ENCODE data around the gene POLR2E. TPM values are rescaled to one million over a fixed set of nuclear protein-coding genes. Genes with fewer than 3 reads are reported as not detected.

Gene POLR2E
- total RNA-seq, 1 donor from 2014 or later, result 137 TPM

DNA sequence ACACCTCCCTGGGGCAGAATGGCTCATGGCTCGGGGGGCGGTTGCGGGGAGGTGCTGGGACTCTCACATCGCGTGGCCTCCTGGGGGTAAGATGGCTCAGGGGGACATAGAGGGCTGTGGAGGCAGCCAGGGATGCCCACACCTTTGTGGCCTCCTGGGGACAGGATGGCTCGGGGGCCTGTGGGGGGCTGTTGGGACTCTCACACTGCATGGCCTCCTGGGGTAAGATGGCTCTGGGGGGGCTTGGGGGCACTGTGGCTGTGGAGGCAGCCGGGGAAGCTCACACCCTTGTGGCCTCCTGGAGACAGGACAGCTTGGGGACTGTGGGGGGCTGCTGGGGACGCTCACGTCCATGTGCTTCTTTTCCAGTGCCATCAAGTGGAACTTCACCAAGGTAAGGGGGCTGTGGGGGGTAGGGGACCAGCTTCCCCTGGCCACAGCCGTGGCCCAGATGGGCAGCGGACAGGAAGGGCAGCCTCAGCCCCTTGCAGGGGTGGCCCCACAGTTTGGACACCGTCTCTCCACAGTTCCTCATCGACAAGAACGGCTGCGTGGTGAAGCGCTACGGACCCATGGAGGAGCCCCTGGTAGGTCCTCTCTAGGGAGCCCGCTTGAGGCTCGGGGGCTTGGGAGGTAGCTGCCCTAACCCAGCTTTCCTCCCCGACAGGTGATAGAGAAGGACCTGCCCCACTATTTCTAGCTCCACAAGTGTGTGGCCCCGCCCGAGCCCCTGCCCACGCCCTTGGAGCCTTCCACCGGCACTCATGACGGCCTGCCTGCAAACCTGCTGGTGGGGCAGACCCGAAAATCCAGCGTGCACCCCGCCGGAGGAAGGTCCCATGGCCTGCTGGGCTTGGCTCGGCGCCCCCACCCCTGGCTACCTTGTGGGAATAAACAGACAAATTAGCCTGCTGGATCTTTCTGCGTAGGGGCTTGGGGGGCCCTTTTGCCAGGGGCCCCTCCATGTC is 11.0 kb upstream of the POLR2E start:
- no peak overlapping the region for H3K27ac Mint-ChIP-seq
- no peaks in the 10 kb centered on the region for H3K36me3 Mint-ChIP-seq
- TF ChIP-seq, protein P1, sequence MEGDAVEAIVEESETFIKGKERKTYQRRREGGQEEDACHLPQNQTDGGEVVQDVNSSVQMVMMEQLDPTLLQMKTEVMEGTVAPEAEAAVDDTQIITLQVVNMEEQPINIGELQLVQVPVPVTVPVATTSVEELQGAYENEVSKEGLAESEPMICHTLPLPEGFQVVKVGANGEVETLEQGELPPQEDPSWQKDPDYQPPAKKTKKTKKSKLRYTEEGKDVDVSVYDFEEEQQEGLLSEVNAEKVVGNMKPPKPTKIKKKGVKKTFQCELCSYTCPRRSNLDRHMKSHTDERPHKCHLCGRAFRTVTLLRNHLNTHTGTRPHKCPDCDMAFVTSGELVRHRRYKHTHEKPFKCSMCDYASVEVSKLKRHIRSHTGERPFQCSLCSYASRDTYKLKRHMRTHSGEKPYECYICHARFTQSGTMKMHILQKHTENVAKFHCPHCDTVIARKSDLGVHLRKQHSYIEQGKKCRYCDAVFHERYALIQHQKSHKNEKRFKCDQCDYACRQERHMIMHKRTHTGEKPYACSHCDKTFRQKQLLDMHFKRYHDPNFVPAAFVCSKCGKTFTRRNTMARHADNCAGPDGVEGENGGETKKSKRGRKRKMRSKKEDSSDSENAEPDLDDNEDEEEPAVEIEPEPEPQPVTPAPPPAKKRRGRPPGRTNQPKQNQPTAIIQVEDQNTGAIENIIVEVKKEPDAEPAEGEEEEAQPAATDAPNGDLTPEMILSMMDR (IDR thresholded peaks at IDR 0.05; ENCODE audit: unreplicated experiment), result no peak
- H3K9me3 Mint-ChIP-seq, result no peaks in the 10 kb centered on the region
- H3K4me1 Mint-ChIP-seq, result peaks cover 28% of the 10 kb centered on the region
- H3K4me3 Mint-ChIP-seq, result peak overlapping the region; percentile 38
- no peak for DNase-seq (ENCODE audit: low spot score in 2 of 2, unreplicated experiment in 2 of 2)
- H3K27me3 Mint-ChIP-seq (ENCODE audit: low read depth), result no peaks in the 10 kb centered on the region

DNA sequence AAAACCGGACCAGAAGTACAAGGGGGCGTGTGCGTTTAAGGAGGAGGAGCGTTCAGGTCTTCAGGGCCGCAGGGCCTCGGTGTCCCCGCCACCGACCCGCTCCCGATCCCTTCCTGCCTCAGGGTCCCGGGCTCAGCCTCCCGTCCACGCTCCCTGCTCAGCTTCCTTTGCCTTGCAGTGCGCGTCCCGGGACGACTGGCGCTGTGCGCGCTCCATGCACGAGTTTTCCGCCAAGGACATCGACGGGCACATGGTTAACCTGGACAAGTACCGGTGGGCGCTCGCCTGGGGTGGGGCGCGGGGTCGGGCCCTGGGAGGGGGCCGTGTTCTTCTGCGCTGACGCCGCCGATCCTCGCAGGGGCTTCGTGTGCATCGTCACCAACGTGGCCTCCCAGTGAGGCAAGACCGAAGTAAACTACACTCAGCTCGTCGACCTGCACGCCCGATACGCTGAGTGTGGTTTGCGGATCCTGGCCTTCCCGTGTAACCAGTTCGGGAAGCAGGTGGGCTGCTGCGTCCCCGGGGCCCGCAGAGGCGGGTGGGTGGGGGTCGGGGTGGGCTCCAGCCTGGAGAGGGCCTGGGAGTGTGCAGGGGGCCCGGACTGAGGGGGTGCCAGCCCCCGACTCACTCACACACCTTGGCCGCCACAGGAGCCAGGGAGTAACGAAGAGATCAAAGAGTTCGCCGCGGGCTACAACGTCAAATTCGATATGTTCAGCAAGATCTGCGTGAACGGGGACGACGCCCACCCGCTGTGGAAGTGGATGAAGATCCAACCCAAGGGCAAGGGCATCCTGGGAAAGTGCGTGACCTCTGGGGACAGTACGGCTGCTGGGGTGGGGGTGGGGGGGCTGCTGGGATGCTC is 10.1 kb upstream of the POLR2E start:
- Mint-ChIP-seq H3K4me1 (peaks cover 28% of the 10 kb centered on the region), H3K27ac (peak overlapping the region; percentile 82), H3K4me3 (peak overlapping the region; percentile 71), H3K9me3 (no peaks in the 10 kb centered on the region), H3K36me3 (no peaks in the 10 kb centered on the region), H3K27me3 (ENCODE audit: low read depth) (no peaks in the 10 kb centered on the region)
- DNase-seq (ENCODE audit: low spot score in 2 of 2, unreplicated experiment in 2 of 2), result peak in 1 of 2 experiments; percentile 61
- TF ChIP-seq, protein P1 (IDR thresholded peaks at IDR 0.05; ENCODE audit: unreplicated experiment), result no peak

DNA sequence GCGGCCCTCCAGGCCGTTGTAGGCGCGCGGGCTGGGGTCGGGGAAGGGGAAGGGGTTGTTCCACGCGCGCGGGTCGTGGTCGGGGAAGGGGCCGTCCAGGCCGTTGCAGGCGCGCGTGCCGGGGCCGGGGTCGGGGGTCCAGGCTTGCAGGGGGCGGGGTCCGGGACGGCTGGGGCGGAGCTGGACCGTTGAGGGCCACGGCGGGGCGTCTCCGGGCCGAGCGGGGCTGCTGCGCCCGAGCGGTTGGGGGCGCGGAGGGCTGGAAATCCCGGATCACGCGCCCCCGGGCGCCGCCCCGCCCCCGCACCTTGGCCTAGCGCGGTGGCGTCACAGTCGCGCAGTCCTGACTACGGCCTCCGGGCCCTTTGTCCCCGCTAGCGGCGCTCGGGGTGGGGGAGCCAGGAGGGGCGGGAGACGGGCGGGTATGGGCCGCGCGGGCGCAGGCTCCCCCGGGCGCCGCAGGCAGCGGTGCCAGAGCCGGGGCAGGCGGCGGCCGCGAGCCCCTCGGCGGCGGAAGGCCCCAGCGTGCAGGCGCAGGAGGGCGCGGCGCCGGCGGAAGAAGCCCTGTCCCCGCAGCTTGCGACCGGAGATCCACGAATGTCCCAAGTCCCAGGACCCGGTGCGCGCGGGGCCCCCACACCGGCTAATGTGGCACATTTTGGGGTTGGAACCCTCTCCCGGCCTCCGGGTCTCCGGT is 9.3 kb upstream of the POLR2E start:
- Mint-ChIP-seq H3K4me1 (peaks cover 28% of the 10 kb centered on the region), H3K27me3 (ENCODE audit: low read depth) (no peaks in the 10 kb centered on the region), H3K9me3 (no peaks in the 10 kb centered on the region), H3K36me3 (no peaks in the 10 kb centered on the region), H3K4me3 (peak overlapping the region; percentile 71), H3K27ac (peak overlapping the region; percentile 82)
- TF ChIP-seq, protein P1 (IDR thresholded peaks at IDR 0.05; ENCODE audit: unreplicated experiment), result no peak
- DNase-seq (ENCODE audit: low spot score in 2 of 2, unreplicated experiment in 2 of 2), result peak; percentile 61 to 78

DNA sequence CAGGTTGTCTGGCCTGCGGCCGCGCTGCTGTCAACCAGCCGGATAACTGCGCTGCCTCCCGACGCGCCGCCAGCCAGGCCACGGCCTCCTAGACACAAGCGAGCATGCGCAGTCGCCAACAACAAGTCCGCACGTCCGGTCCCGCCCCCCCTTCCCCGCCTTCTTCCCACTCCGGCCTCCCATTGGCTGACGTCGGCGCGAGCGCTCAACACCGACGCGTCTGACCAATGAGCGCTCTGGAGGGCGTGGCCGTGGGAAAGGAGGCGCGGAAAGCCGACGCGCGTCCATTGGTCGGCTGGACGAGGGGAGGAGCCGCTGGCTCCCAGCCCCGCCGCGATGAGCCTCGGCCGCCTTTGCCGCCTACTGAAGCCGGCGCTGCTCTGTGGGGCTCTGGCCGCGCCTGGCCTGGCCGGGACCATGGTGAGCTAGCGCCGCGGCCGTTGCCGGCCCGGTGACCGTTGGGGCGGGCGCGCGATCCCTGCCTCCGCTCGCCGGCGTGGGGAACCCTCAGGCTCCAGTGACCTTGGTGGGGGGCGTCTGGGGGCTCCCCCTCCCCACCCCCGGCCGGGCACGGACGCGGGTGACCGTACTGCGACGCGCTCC is 8.6 kb upstream of the POLR2E start, which contains the start of gene GPX4:
TSS of gene GPX4 (plus strand) at position 287 of the 603 bp plus-strand sequence. CDS start at position 337, 50 bp downstream.
- Mint-ChIP-seq H3K4me3 (peak within 1 kb of the TSS; percentile 71), H3K27me3 (ENCODE audit: low read depth) (no peaks in the 10 kb centered on the region), H3K27ac (peak within 1 kb of the TSS; percentile 92), H3K9me3 (no peaks in the 10 kb centered on the region), H3K4me1 (peaks cover 28% of the 10 kb centered on the region), H3K36me3 (no peaks in the 10 kb centered on the region)
- peak; percentile 96 to 99 for DNase-seq (ENCODE audit: low spot score in 2 of 2, unreplicated experiment in 2 of 2)
- TF ChIP-seq, protein P1 (IDR thresholded peaks at IDR 0.05; ENCODE audit: unreplicated experiment), result no peak

Data from mesothelial cell of epicardium (in vitro differentiated cells).